ENCODE measurements around the gene ST3GAL5. TPM values are rescaled to one million over a fixed set of nuclear protein-coding genes. Genes with fewer than 3 reads are reported as not detected.

Gene ST3GAL5
- total RNA-seq, 2 experiments from 2014 or later = 21.1 to 21.5 TPM

- intact Hi-C loops (cut with micrococcal nuclease) = no loop called here
Observed at GRCh38 chr2:85868822-85869221, 20.0 kb downstream of the ST3GAL5 start.

GRCh38 chr2:85867556-85868292 is 21.1 kb downstream of the ST3GAL5 start:
- Mint-ChIP-seq H3K9me3 (no peaks in the 10 kb centered on the region), H3K4me1 (ENCODE audit: low read depth) (peaks cover 39% of the 10 kb centered on the region), H3K4me3 (no peak overlapping the region), H3K27ac (no peak overlapping the region), H3K27me3 (no peaks in the 10 kb centered on the region), H3K36me3 (ENCODE audit: low read depth) (peaks cover 5% of the 10 kb centered on the region)
- no peak for TF ChIP-seq CTCF (IDR thresholded peaks at IDR 0.05)
- ATAC-seq = no peak
- intact Hi-C loops (cut with micrococcal nuclease) = no loop called here
- ChIA-PET POLR2A (interaction anchor here (1.2 to 1.4 kb wide), 2 partner anchors 39 to 154 kb away, joined by 3 read pairs; no protein-coding TSS in a partner anchor), CTCF (interaction anchor here (0.6 to 6.0 kb wide), 2 partner anchors 20 to 707 kb away, joined by 3 to 29 read pairs; partner anchors contain the start of gene ST3GAL5)
- DNase-seq = no peak

More at GRCh38 chr2:85868822-85869221, 20.0 kb downstream of the ST3GAL5 start:
- CTCF ChIA-PET = interaction anchor here (1.4 to 6.0 kb wide), 2 partner anchors 19 to 38 kb away, joined by 3 to 29 read pairs; partner anchors contain the start of gene ST3GAL5
- H3K27me3 Mint-ChIP-seq = no peaks in the 10 kb centered on the region
- H3K9me3 Mint-ChIP-seq = no peaks in the 10 kb centered on the region
- H3K4me1 Mint-ChIP-seq (ENCODE audit: low read depth) = peaks cover 40% of the 10 kb centered on the region
- no peak overlapping the region for H3K27ac Mint-ChIP-seq
- no peak for ATAC-seq
- POLR2A ChIA-PET = no interaction called here
- TF ChIP-seq CTCF (IDR thresholded peaks at IDR 0.05) = no peak
- peaks cover 5% of the 10 kb centered on the region for H3K36me3 Mint-ChIP-seq (ENCODE audit: low read depth)
- DNase-seq = no peak
- H3K4me3 Mint-ChIP-seq = no peak overlapping the region

- ChIA-PET POLR2A (interaction anchor here (1.2 to 1.5 kb wide), 3 partner anchors 18 to 154 kb away, joined by 3 to 5 read pairs (median 3); no protein-coding TSS in a partner anchor), CTCF (interaction anchor here (0.6 to 6.0 kb wide), 5 partner anchors 21 to 708 kb away, joined by 3 to 29 read pairs (median 4); partner anchors contain the start of gene ST3GAL5)
- Mint-ChIP-seq H3K4me1 (ENCODE audit: low read depth) (peaks cover 44% of the 10 kb centered on the region), H3K27me3 (no peaks in the 10 kb centered on the region), H3K36me3 (ENCODE audit: low read depth) (peaks cover 5% of the 10 kb centered on the region), H3K4me3 (no peak overlapping the region), H3K27ac (no peak overlapping the region), H3K9me3 (no peaks in the 10 kb centered on the region)
- no peak for DNase-seq
- no peak for TF ChIP-seq CTCF (IDR thresholded peaks at IDR 0.05)
- intact Hi-C loops (cut with micrococcal nuclease) = no loop called here
- no peak for ATAC-seq
Observed at GRCh38 chr2:85867121-85867520, 21.7 kb downstream of the ST3GAL5 start.

GRCh38 chr2:85866165-85866659 is 22.6 kb downstream of the ST3GAL5 start:
- H3K9me3 Mint-ChIP-seq = no peaks in the 10 kb centered on the region
- H3K4me1 Mint-ChIP-seq (ENCODE audit: low read depth) = peaks cover 51% of the 10 kb centered on the region
- intact Hi-C loops (cut with micrococcal nuclease) = no loop called here
- H3K4me3 Mint-ChIP-seq = no peak overlapping the region
- POLR2A ChIA-PET = interaction anchor here (0.8 to 1.5 kb wide), 2 partner anchors 14 to 19 kb away, joined by 3 to 5 read pairs; no protein-coding TSS in a partner anchor
- H3K27ac Mint-ChIP-seq = no peak overlapping the region
- DNase-seq = no peak
- H3K27me3 Mint-ChIP-seq = no peaks in the 10 kb centered on the region
- CTCF ChIA-PET = interaction anchor here (0.6 to 6.0 kb wide), 6 partner anchors 12 to 214 kb away, joined by 3 to 29 read pairs (median 4); partner anchors contain the start of gene ST3GAL5
- no peak for TF ChIP-seq CTCF (IDR thresholded peaks at IDR 0.05)
- no peak for ATAC-seq
- H3K36me3 Mint-ChIP-seq (ENCODE audit: low read depth) = peaks cover 7% of the 10 kb centered on the region
